Fibroblast of lung (primary cell): ENCODE data around the gene HYAL4.

Experiments
- CTCF ChIP-seq, 2 donors: IDR thresholded peaks in 1 of 2; conservative IDR thresholded peaks in 1 of 2; 1 replicate in 1 of 2; 2 replicates in 1 of 2; pipeline ENCODE4 v1.5.1; 2011 to 2012; ENCODE audit warnings: low read length in 2 of 2, control low read depth in 1 of 2, inconsistent platforms in 1 of 2, low read depth in 1 of 2, mild to moderate bottlenecking in 1 of 2
- EZH2 ChIP-seq: IDR thresholded peaks from 2 replicates; pipeline ENCODE4 v1.5.1; 2012; ENCODE audit warnings: low read length, control low read depth, mild to moderate bottlenecking; ENCODE audit errors: missing control alignments

DNA sequence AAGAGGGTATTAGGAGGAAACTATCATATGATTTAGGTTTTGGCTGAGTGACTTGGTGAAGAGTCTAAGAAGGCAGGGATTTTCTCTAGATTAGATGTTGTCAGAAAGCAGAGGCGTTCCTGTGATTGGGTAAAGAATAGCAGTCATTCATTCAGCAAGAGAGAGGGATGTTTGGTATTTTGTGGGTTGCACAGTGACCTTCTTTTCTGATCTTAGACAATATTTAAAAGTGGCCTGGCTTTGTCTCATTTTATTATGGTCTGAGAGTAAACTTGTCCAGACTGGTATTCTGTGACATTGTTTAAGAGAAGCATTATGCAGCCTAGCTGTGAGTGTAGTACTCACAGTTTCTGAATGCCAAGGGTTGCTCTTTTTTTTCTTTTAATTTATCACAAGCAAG lies 18.5 kb downstream of the HYAL4 start:
- no peak for TF ChIP-seq CTCF (conservative IDR thresholded peaks at IDR 0.05 in 1 of 2, IDR thresholded peaks at IDR 0.05 in 1 of 2; ENCODE audit: low read depth in 1 of 2, low read length in 2 of 2)
- no peak for TF ChIP-seq EZH2
